Renal cortical epithelial cell (primary cell): ENCODE results near the gene ABLIM2. TPM values are rescaled to one million over a fixed set of nuclear protein-coding genes. Genes with fewer than 3 reads are reported as not detected.
"Not testable (repeated sequence)": the region's sequence is repeated elsewhere in the genome, so short reads cannot be mapped to it uniquely, and the experiment has no call there.

Experiments
- DNase-seq: peaks from one replicate; pipeline ENCODE4 v3.0.0-alpha.2; 2011; ENCODE audit warnings: low read depth
- total RNA-seq: library from RNA; depleted of rRNA; stranded (reverse); fragments of >200 nt; gene quantifications from 2 replicates; pipeline ENCODE4 v1.2.3, GENCODE V29; 2014

ABLIM2 gene
- total RNA-seq, 1 donor from 2014 or later: 6.1 TPM

DNA sequence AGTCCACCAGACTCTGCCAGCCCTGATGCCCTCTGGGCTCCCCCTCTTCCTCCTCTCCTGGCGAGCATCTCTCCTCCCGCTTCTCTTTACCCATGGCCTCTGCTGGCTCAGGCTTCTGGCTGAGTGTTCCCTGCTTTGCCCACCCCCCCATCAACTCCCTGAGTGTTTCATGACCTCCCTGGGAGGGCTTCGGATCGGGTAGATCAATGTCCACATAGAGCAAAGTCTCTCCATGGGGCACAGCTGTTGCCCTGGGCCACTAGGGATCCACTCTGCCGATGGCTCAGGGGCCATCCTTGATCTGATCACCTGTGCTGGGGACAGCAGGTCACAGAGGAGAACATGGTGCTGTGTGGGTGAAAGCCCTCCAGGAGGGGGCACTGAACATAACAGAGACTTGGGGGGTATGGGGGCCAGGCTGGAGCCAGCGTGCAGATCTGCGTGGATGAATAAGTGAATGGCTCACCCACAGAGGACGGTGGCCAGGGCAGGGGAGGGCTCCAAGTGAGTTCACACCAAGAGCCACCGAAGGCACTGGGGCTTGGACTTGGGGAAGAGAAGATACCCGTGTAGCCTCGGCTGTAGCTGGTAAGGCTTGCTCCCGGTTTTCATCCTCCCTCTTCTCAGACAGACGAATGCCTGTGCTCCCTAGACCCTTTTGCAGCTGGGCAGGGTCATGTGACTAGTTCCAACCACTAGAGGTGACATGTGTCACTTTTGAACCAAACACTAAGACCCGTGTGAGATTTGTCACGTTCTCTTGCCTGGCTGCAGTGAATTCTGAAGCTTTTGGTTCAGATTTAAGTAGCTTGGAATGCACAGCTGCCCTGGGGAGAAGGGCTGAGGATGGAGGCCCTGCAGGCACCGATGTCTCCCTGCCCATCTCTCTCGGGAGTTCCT is 195.8 kb downstream of the ABLIM2 start:
- DNase-seq: no peak

DNA sequence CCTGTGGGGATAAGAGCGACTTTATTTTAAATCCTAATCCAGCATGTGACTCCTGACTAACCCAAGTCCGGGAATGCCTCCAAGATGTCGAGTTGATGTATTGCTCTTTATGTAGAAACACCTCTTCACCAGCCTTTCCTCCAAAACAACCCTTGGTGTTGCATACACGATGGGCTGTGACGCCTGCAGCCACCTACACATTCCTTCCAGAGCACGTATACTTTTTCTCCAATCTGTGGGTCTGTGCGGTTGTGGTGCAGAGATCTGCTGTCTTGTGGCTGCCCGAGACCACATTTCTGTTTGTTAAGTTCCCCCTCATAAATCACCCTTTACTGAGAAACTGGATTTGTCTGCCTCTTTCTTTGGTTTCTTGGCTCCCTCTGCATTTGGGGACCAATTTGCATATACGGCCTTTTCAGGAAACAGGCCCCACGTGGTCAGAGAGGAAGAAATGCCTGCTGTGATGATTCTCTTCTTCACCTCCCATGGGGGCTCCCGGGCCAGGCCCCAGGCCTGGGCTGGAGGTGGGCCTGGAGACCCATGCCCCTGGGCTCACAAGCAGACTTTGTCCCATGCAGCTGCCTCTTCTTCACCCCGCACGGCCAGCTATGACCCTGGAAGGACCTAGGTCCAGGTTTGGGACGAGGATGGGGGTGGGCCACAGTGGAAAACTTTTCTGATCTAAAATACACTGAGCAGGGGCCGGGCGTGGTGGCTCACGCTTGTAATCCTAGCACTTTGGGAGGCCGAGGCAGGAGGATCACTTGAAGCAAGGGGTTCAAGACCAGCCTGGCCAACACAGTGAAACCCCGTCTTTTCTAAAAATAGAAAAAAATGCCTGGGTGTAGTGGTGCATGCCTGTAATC is 197.6 kb downstream of the ABLIM2 start:
- peak; percentile 95 for DNase-seq

DNA sequence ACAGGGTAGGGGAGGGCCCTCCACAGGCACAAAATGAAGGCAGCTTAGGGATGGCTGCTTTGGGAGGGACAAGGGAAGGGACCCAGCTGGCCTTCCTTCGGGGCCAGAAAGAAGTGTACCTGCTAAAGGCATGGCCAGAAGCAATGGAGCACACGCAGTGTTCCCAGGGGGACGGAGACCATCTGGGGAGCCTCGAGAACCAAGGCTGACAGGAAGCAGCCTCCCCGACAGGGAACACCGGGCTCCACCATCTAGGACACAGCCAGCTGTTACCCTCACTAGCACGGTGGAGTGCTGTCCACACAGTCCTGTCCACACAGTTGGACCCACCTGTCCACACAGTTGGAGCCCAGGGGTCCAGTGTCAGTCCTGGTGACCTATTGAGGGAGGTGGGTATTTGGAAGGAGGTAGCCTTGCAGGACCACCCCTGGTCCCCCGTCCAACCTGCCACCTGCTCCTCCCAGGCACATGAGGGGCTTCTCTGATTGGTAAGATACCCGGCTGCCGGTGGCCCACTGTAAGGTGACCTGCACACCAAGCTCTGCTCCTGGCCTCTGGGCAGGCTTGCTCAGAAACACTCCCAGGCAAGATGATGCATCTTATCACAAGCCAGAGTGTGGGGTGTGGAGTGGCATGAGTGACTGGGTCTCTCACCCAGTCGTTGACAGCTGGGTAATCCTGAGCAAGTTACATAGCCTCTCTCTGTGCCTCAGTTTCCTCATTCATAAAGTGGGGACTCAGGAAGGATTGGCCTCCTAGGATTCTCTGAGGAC is 198.4 kb downstream of the ABLIM2 start:
- no peak for DNase-seq

DNA sequence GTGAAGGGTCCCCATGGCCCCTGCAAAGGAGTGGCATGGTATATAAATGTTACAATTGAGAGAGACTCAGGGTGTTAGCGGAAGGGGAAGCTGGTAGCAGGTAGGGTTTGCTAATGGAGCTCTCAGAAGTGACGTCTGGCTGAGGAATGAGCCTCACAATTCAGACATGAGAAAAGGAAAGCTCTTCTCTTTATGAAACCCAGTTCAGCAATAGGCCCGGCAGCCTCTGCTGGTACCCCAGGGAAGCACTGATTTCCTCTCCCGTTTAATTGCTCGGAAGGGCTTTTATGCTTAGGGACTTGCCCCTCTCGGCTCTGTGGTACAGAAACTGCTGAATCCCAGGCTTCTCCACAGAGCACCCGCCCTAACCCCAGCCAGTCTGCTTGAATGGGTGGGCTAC is 199.5 kb downstream of the ABLIM2 start:
- no peak for DNase-seq

DNA sequence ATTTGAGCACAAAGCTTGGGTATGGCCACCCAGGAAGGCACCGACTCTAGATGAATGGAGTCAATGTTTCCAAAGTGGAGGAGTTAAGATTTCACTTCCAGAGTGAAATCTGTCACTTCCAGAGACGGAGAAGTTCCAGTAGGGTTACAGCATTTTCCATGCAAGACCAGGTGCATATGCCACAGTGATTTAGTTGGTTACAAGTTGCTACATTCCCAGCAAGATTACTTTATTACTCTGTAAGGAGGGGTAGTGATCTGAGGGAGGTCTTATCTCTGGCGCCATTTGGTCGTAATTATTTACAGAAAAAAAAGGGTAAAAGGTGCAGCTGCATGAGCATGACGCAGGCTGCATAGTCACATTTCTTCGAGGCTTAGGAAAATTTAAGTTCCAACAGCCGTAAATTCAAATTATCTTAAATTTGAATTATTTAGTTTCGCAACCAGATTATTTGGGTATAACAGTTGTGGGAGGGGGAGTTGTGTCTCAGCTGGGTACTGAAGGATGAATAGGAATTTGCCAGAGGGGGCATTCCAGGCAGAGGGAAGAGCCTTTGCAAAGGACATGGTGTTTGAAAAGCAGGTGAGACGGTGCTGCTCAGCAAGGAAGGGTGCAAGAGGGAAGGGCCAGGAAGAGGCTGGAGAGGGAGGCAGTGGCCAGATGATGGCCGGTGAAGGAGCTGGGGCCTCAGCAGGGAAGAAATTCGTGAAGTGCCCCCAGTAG is 201.5 kb downstream of the ABLIM2 start:
- no peak for DNase-seq

DNA sequence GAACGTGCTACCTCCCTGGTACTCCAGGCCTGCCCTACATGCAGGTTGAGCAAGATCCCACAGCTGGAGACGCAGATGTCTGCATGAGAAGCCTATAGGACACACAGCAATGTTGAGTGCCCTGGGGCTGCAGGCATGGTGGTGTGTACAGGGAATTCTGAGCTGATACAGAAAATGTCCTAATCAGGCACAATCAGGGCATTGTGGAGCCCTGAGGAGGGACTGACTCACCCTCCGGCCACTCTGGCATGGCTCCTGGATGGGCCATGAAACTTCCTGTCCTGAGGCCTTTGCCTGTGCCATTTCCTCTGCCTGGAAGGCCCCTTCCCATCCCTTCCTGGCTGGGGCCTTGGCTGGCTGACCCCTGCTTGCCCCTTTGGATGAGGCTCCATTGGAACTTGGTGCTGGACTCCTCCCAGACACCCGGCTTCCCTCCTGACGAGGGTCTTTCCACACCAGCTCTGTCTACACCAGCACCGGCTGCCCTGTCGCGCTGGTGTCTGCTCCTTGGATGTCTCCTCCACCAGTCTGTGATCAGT is 202.3 kb downstream of the ABLIM2 start:
- peak; percentile 71 for DNase-seq

DNA sequence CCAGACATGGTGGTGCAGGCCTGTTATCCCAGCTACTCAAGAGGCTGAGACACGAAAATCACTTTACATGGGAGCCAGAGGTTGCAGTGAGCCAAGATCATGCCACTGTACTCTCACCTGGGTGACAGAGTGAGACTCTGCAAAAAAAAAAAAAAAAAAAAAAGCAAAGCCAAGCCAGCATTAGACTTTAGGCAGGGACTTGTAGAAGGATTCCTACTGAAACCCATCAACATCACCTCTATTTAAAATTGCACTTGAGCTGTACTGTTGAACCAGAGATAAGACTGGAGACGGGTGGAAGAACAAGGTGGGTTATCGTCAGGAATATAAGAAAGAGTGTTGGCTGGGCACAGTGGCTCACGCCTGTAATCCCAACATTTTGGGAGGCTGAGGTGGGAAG is 203.2 kb downstream of the ABLIM2 start:
- no peak for DNase-seq

DNA sequence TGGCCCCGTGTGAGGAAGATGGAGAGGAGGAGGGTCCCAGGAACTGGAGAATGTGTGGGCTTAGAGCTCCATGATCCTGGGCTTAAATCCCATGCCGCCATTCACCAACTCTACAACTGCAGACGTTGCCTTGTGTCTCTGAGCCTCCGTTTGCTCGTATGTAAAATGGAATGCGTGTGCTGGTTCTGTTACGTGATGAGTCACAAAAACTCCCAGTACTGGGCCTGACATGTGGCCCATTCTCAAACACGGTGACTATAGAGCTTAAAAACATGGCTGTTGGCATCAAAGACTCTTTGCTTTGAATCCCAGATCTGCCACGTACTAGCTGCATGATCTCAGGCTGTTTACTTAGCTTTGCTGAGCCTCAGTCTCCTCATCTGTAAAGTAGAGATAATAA is 206.0 kb downstream of the ABLIM2 start:
- DNase-seq: no peak

DNA sequence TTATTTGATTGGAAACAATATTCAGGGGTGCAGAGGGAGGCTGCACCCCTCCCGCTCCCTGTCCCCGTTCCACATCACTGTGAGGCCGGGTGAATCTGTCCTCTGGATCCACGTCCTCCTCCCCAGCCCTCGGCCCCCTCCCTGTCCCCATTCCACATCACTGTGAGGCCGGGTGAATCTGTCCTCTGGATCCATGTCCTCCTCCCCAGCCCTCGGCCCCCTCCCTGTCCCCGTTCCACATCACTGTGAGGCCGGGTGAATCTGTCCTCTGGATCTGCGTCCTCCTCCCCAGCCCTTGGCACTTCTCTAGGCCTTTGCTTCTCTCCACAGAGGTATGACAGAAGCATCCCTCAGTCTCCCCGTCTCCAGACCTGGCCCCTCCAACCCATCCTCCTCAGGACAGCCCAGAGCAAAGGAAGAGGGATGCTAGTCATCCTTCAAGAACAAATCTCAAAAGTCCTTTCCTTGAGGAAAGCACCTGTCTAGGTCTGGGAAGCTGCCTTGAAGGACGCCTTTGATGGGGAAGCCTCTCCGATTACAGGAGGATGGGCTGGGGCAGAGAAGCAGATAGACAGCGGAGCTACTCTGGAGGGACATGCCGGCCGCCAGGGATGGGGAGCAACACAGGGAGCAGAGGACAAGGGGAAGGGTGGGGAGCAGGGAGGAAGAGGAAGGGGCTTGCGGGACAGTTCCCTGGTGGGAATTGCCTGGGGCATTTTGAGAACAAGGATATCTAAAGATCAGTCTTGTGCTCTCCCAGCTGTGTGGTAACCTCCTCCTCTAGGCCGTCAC is 208.1 kb downstream of the ABLIM2 start:
- DNase-seq: no peak

DNA sequence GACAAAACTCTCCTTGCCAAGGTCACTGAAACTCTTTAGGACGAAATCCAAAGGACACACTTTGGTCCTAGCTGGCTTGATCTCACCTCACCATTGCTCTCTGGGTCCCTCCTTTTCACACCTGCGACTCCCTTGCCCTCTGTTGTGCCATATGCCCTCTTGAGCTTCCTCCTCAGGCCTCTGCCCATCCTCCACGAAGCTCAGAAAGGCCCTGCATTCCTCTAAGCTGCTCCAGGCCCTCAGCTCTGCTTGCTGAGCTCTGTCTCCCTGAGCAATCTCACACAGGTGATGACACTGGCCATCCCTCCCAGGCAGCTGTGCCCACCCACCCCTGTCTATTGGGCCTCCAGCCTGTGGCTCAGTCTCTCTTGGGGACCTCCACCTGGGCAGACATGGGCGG is 208.9 kb downstream of the ABLIM2 start:
- DNase-seq: no peak

DNA sequence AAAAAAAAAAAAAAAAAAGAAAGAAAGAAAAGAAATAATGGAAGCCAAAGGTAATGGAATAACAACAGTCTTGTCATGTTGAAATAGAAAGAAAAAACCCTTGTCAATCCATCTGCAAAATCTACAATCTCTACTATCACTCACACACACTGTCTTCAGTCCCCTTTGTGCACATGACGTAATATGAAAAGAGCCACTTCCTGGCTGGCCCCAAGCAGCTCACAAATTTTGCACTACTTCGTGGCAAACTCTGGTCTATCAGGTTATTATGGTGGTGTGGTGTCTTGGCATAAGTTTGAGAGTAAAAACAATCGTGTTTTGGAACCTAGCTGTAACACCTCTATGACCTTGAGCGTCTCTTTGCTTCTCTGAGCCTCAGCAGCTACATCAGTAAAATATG is 210.7 kb downstream of the ABLIM2 start:
- DNase-seq: no peak

DNA sequence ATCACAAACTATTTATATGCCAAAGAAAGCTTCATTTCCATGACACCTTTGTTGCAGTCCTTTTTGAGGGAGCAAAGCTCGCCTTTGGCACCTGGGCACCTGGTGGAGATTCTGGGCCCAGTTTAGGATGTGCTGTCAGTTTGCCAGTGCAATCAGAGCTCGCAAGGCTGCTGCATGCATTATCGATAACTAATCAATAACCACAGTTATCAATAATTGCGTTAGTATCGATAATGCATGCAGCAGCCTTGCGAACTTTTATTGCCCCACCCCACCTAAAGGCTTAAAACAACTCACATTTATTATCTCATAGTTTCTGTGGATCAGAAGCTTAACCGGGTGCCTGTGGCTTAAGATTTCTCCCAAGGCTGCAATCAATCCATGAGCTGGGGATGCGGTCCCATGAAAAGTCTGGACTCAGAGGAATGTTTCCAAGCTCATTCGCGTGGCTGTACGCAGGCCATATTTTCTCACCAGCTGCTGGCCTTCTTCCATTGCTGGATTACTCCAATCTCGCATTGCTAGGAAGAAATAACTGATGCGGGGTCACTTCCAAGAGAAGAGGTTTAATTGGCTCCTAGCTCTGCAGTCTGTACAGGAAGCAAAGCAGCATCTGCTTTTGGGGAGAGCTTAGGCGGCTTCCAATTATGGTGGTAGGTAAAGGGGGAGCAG is 212.8 kb downstream of the ABLIM2 start:
- no peak for DNase-seq

DNA sequence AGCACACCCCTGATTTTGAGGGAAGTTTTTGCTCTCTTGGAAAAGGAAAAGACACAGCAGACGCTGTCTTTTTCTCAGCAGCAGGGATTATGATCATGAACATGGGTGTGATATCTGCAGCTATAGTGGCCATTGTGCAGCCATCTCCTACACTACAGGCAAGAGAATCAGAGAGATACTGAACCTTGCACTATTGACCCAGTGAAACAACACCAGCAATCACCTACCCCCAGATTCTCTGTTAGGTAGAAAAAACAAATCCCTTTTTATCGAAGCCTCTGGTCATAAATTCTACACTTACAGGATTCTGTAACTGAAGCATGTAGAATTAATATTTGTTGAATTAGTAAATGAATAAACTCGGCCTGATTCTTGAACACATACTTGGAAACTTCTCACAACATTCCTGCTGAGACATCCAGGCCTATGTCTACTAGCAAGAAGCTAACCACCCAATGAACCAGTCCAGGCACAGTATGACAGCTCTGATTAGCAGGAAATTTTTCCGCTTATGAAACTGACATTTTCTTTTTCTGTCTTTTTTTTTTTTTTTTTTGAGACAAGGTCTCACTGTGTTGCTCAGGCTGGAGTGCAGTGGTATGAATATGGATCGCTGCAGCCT is 213.9 kb downstream of the ABLIM2 start:
- DNase-seq: peak; percentile 70

DNA sequence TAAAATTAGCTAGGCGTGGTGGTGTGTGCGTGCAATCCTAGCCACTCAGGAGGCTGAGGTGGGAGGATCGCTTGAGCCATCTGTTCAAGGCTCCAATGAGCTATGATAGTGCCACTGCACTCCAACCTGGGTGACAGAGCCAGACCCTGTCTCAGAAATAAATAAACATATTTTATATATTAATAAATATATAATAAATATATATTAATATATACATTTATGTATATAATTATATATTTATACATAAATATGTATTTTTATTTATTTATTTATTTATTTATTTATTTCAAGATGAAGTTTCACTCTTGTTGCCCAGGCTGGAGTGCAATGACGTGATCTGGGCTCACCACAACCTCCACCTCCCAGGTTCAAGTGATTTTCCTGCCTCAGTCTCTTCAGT is 214.9 kb downstream of the ABLIM2 start:
- DNase-seq: not testable (repeated sequence)

DNA sequence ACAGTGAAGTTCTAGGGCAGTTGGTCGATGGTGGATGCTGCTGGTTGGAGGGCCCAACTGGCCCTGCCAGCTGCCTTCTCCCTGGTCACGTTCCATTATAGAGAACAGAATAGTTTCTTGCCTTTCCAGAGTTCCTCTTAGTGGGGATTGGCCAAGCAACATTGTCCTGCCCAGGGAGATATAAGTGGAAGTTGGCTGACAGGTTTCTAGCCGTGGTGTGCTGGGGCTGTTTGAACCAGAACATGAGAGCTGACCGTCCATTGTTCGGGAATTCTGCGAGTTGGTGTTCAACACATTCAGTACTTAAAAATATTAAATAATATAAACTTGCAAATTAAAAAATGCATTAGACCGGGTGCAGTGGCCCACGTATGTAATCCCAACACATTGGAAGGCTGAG is 215.4 kb downstream of the ABLIM2 start:
- no peak for DNase-seq

DNA sequence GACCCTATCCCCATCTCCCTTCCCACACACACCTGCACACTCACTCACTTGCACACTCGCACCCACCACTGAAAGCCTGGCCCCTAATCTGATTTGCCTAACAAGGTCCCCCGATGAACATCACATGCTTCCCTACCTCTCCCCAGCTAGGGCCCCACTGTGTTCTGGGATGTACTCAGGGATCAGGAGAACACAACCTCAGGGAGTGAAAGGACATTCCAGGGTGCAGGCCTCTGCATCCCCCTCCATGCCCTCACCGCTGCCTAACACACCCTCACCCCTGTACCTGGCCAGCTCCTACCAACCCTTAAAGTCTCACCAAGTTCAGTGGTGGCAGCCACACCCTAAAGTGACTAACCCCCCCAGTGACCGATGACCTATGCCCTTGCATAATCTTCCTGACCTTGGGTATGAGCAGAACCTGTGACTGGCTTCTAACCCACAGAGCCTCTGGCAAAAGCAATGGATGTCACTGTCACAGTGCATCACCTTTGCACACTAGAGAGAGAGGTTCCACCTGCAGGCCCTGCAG is 216.6 kb downstream of the ABLIM2 start:
- no peak for DNase-seq

DNA sequence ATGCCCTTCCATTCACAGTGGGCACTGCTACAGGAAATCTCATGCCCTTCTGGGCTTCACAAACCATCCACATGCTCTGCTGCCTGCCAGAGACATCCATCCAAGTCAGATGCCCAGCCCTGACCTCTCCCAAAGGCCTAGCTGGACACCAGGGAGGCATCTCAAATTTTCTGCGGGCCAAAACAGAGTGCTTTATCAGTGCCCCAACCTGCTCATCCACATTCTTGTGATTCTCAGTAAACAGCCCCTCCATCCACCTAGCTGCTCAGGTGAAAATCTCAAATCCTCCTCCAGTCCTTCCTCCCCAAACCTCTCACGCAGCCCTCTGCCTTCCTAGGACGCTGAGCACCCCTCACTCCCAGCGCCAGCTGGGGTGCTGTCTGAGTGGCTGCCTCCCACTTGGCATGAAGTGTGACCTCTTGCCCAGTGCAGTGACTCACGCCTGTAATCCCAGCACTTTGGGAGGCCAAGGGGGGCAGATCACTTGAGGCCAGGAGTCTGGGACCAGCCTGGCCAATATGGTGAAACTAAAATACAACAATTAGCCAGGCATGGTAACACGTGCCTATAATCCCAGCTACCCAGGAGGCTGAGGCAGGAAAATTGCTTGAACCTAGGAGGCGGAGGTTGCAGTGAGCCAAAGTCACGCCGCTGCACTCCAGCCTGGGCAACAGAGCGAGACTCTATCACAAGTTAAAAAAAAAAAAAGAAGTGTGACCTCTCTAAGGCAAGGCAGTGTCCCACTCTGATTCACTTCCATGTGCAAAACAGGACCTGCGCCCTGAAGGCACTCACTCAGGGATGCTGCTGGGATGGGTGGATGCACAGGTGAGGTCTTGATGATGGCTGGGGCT is 217.3 kb downstream of the ABLIM2 start:
- DNase-seq: peak; percentile 31
